ENCODE results near the gene SMARCC1.

The SMARCC1 gene

DNA sequence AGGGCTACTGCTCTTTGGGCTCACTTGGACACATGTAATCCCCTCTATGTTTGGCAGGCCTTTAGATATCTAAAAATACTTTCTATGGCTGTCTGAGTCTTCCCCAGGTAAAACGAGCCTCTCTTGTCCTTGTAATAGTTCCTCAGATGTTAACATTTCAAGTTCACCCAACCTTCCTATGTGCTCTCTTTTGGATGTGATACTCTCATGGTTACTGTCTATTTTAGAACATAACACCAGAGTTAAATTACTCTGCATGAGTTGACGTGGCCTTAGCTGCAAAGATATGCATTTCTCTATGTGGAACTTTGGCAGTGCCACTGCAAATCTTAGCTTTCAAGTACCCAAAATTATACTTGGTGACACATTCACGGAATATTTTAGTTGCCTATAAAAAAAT lies 171.1 kb downstream of the SMARCC1 start:
- H3K9ac ChIP-seq (ENCODE audit: low read length) = no peak overlapping the region
- H3K4me2 ChIP-seq (ENCODE audit: low read length) = no peak overlapping the region
- H3K79me2 ChIP-seq (ENCODE audit: low read length) = 0 out of 2 replicates have a peak, but pooled peaks cover 10% of the 10 kb centered on the region
- no peak overlapping the region for H3K4me3 ChIP-seq (ENCODE audit: low read length)
- no peak for TF ChIP-seq EZH2phosphoT487 (IDR thresholded peaks at IDR 0.05; ENCODE audit: low read depth)
- H3K4me1 ChIP-seq (ENCODE audit: low read length) = peaks cover 3% of the 10 kb centered on the region; the same call in 1 of the 2 replicates
- H3K36me3 ChIP-seq (replicated peaks; ENCODE audit: low read depth, low read length) = peaks cover 68% of the 10 kb centered on the region
- no peak overlapping the region for H3K27ac ChIP-seq (ENCODE audit: low read length)
- H3K27me3 ChIP-seq (ENCODE audit: low read depth, low read length) = no peaks in the 10 kb centered on the region
- no peak overlapping the region for H2AFZ ChIP-seq (ENCODE audit: low read depth, low read length)
- no peaks in the 10 kb centered on the region; the same call in 1 of the 2 replicates for H4K20me1 ChIP-seq (ENCODE audit: insufficient read depth, low read length)
- H3K9me3 ChIP-seq (ENCODE audit: insufficient read depth, low read length) = no peaks in the 10 kb centered on the region

DNA sequence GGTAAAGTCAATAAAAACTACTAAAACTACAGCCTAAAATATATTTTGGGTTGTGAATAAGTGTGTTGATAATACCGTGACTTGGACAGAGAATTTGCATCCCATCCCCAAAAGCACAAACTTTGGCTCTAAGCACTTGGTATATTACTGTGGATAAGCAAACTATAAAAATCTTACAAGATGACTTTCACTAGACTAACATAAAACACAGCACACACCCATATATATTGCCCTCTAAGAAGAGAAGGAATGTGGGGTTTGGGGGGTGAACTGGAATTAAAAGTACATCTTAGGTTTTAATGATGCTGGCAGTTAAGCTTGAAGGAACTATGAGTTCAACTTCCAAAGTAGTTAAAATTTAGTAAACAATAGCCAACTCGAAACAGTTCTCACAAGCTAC lies 174.4 kb downstream of the SMARCC1 start:
- Histone ChIP-seq H3K4me2 (ENCODE audit: low read length) (no peak overlapping the region), H3K27me3 (ENCODE audit: low read depth, low read length) (no peaks in the 10 kb centered on the region), H3K79me2 (ENCODE audit: low read length) (peaks cover 26% of the 10 kb centered on the region; the same call in 1 of the 2 replicates), H3K36me3 (replicated peaks; ENCODE audit: low read depth, low read length) (peaks cover 71% of the 10 kb centered on the region), H3K9ac (ENCODE audit: low read length) (no peak overlapping the region), H2AFZ (ENCODE audit: low read depth, low read length) (no peak overlapping the region), H3K4me1 (ENCODE audit: low read length) (no peaks in the 10 kb centered on the region), H3K9me3 (ENCODE audit: insufficient read depth, low read length) (no peaks in the 10 kb centered on the region), H3K4me3 (ENCODE audit: low read length) (no peak overlapping the region), H3K27ac (ENCODE audit: low read length) (no peak overlapping the region), H4K20me1 (ENCODE audit: insufficient read depth, low read length) (no peaks in the 10 kb centered on the region)
- TF ChIP-seq EZH2phosphoT487 (IDR thresholded peaks at IDR 0.05; ENCODE audit: low read depth) = no peak
- TF ChIP-seq, protein P1, sequence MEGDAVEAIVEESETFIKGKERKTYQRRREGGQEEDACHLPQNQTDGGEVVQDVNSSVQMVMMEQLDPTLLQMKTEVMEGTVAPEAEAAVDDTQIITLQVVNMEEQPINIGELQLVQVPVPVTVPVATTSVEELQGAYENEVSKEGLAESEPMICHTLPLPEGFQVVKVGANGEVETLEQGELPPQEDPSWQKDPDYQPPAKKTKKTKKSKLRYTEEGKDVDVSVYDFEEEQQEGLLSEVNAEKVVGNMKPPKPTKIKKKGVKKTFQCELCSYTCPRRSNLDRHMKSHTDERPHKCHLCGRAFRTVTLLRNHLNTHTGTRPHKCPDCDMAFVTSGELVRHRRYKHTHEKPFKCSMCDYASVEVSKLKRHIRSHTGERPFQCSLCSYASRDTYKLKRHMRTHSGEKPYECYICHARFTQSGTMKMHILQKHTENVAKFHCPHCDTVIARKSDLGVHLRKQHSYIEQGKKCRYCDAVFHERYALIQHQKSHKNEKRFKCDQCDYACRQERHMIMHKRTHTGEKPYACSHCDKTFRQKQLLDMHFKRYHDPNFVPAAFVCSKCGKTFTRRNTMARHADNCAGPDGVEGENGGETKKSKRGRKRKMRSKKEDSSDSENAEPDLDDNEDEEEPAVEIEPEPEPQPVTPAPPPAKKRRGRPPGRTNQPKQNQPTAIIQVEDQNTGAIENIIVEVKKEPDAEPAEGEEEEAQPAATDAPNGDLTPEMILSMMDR (IDR thresholded peaks at IDR 0.05; ENCODE audit: low read depth, low read length) = no peak

GRCh38 chr3:47606165-47606564 lies 175.5 kb downstream of the SMARCC1 start:
- H3K36me3 ChIP-seq (replicated peaks; ENCODE audit: low read depth, low read length) = peaks cover 62% of the 10 kb centered on the region
- H3K27ac ChIP-seq (ENCODE audit: low read length) = no peak overlapping the region
- no peak overlapping the region for H2AFZ ChIP-seq (ENCODE audit: low read depth, low read length)
- peaks cover 21% of the 10 kb centered on the region; the same call in 1 of the 2 replicates for H3K79me2 ChIP-seq (ENCODE audit: low read length)
- no peaks in the 10 kb centered on the region for H3K9me3 ChIP-seq (ENCODE audit: insufficient read depth, low read length)
- no peaks in the 10 kb centered on the region for H4K20me1 ChIP-seq (ENCODE audit: insufficient read depth, low read length)
- no peak overlapping the region for H3K4me3 ChIP-seq (ENCODE audit: low read length)
- H3K4me1 ChIP-seq (ENCODE audit: low read length) = no peaks in the 10 kb centered on the region
- no peak overlapping the region for H3K4me2 ChIP-seq (ENCODE audit: low read length)
- H3K9ac ChIP-seq (ENCODE audit: low read length) = no peak overlapping the region
- no peaks in the 10 kb centered on the region for H3K27me3 ChIP-seq (ENCODE audit: low read depth, low read length)
- no peak for TF ChIP-seq EZH2phosphoT487 (IDR thresholded peaks at IDR 0.05; ENCODE audit: low read depth)
- TF ChIP-seq, protein P1 (IDR thresholded peaks at IDR 0.05; ENCODE audit: low read depth, low read length) = no peak

DNA sequence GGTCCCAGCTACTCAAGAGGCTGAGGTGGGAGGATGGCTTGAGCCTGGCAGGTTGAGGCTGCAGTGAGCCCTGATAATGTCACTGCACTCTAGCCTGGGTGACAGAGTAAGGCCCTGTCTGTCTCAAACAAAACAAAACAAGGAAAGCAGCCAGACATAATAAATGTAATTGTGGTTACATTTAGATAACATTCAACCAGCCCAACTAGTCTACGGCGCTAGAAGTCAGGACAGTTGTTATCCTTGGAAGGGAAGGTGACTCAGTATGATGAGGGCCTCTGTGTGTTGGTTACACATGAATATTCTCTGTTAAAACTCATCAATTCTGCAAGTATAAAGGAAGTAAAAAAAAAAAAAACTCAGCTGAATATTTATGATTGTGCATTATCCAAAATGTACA lies 176.0 kb downstream of the SMARCC1 start:
- H3K36me3 ChIP-seq (replicated peaks; ENCODE audit: low read depth, low read length) = peaks cover 58% of the 10 kb centered on the region
- H3K27ac ChIP-seq (ENCODE audit: low read length) = no peak overlapping the region
- TF ChIP-seq EZH2phosphoT487 (IDR thresholded peaks at IDR 0.05; ENCODE audit: low read depth) = no peak
- TF ChIP-seq, protein P1 (IDR thresholded peaks at IDR 0.05; ENCODE audit: low read depth, low read length) = no peak
- no peak overlapping the region for H2AFZ ChIP-seq (ENCODE audit: low read depth, low read length)
- no peaks in the 10 kb centered on the region for H3K9me3 ChIP-seq (ENCODE audit: insufficient read depth, low read length)
- no peak overlapping the region for H3K4me3 ChIP-seq (ENCODE audit: low read length)
- H3K4me2 ChIP-seq (ENCODE audit: low read length) = no peak overlapping the region
- no peak overlapping the region for H3K9ac ChIP-seq (ENCODE audit: low read length)
- H3K4me1 ChIP-seq (ENCODE audit: low read length) = no peaks in the 10 kb centered on the region
- peaks cover 21% of the 10 kb centered on the region; the same call in 1 of the 2 replicates for H3K79me2 ChIP-seq (ENCODE audit: low read length)
- H3K27me3 ChIP-seq (ENCODE audit: low read depth, low read length) = no peaks in the 10 kb centered on the region
- no peaks in the 10 kb centered on the region for H4K20me1 ChIP-seq (ENCODE audit: insufficient read depth, low read length)

Data from OCI-LY3 (cell line).